ENCODE results near the gene RHOV.

- TF ChIP-seq CTCF (conservative IDR thresholded peaks at IDR 0.05 in 1 of 2, IDR thresholded peaks at IDR 0.05 in 1 of 2; ENCODE audit: low read depth in 1 of 2, low read length in 2 of 2), result no peak
- no peak for TF ChIP-seq EZH2 (IDR thresholded peaks at IDR 0.05; ENCODE audit: low read length, missing control alignments)
Observed at GRCh38 chr15:40893019-40893670, 19.1 kb upstream of the RHOV start.

All from fibroblast of lung (primary cell).